Activated CD4-positive, alpha-beta memory T cell treated with anti-CD3 and anti-CD28 coated beads, Interleukin-2, amount 10 ng/mL, durations not matched to agents 7 days and 5 days (primary cell): ENCODE data around the gene CCND1. TPM values are rescaled to one million over a fixed set of nuclear protein-coding genes. Genes with fewer than 3 reads are reported as not detected.

Source experiments
- CTCF ChIA-PET: fragments of 350-600 bp; sonication (Branson Sonifier 250); formaldehyde crosslinking; loops from one replicate; lab custom pipeline; 2021; ENCODE audit warnings: antibody characterized with exemption, inconsistent platforms; lab: Charles Lee
- POLR2A ChIA-PET: fragments of 350-600 bp; sonication (Branson Sonifier 250); formaldehyde crosslinking; loops from one replicate; lab custom pipeline; 2021; ENCODE audit warnings: antibody characterized with exemption; lab: Charles Lee
- DNase-seq: peaks from one replicate; pipeline ENCODE4 v3.0.0-alpha.2; 2020
- H3K27ac Mint-ChIP-seq: one replicate; pipeline ENCODE4 v1.8.0; 2021; ENCODE audit warnings: mild to moderate bottlenecking, mixed read lengths
- H3K27me3 Mint-ChIP-seq: one replicate; pipeline ENCODE4 v1.8.0; 2021; ENCODE audit warnings: mixed read lengths
- H3K36me3 Mint-ChIP-seq: one replicate; pipeline ENCODE4 v1.8.0; 2021; ENCODE audit warnings: low read depth, mixed read lengths
- H3K4me1 Mint-ChIP-seq: one replicate; pipeline ENCODE4 v1.8.0; 2021; ENCODE audit warnings: mixed read lengths
- H3K4me3 Mint-ChIP-seq: one replicate; pipeline ENCODE4 v1.8.0; 2021; ENCODE audit warnings: mild to moderate bottlenecking, mixed read lengths
- H3K9me3 Mint-ChIP-seq: one replicate; pipeline ENCODE4 v1.8.0; 2021; ENCODE audit warnings: mixed read lengths
- total RNA-seq, 2 experiments: library from RNA; stranded (reverse); gene quantifications; one replicate each; pipeline ENCODE4 v1.2.3, GENCODE V29; 2021

CCND1 gene
- total RNA-seq, 2 experiments from 2014 or later, result 0.05 to 0.08 TPM

GRCh38 chr11:69702239-69702691 is 61.3 kb downstream of the CCND1 start:
- CTCF ChIA-PET, result no interaction called here
- Mint-ChIP-seq H3K27me3 (peaks cover 56% of the 10 kb centered on the region), H3K4me3 (no peak overlapping the region), H3K27ac (no peak overlapping the region), H3K9me3 (no peaks in the 10 kb centered on the region), H3K4me1 (peaks cover 6% of the 10 kb centered on the region), H3K36me3 (no peaks in the 10 kb centered on the region)
- no peak for DNase-seq
- POLR2A ChIA-PET, result no interaction called here

- H3K9me3 Mint-ChIP-seq, result no peaks in the 10 kb centered on the region
- H3K36me3 Mint-ChIP-seq, result no peaks in the 10 kb centered on the region
- no peak for DNase-seq
- peaks cover 6% of the 10 kb centered on the region for H3K4me1 Mint-ChIP-seq
- ChIA-PET CTCF (no interaction called here), POLR2A (no interaction called here)
- no peak overlapping the region for H3K27ac Mint-ChIP-seq
- H3K27me3 Mint-ChIP-seq, result peaks cover 60% of the 10 kb centered on the region
- H3K4me3 Mint-ChIP-seq, result no peak overlapping the region
These were observed 62.0 kb downstream of the CCND1 start for GRCh38 chr11:69702769-69703452.

GRCh38 chr11:69703453-69703767 is 62.5 kb downstream of the CCND1 start:
- H3K27me3 Mint-ChIP-seq, result peaks cover 60% of the 10 kb centered on the region
- no peak overlapping the region for H3K4me3 Mint-ChIP-seq
- H3K36me3 Mint-ChIP-seq, result no peaks in the 10 kb centered on the region
- ChIA-PET CTCF (no interaction called here), POLR2A (no interaction called here)
- no peak overlapping the region for H3K27ac Mint-ChIP-seq
- no peaks in the 10 kb centered on the region for H3K9me3 Mint-ChIP-seq
- H3K4me1 Mint-ChIP-seq, result peaks cover 6% of the 10 kb centered on the region
- DNase-seq, result no peak

Other genes starting within 250 kb of the CCND1 start
- not detected for gene LINC01488, start 159.5 kb upstream of the CCND1 start, total RNA-seq
- 10 to 100 TPM; 23.4 to 25.5 TPM for gene LTO1, start 34.2 kb downstream of the CCND1 start, total RNA-seq
- not detected for gene FGF19, start 62.9 kb downstream of the CCND1 start, total RNA-seq
- gene FGF4, start 134.2 kb downstream of the CCND1 start, total RNA-seq, result not detected
- gene FGF3, start 178.3 kb downstream of the CCND1 start, total RNA-seq, result not detected